ENCODE data around the gene IL12RB2.

Gene IL12RB2

GRCh38 chr1:67307251-67308060 is at the start of gene IL12RB2:
Gene IL12RB2, plus strand, starts transcription at chr1:67307873. Its CDS starts 12,496 bp downstream, at chr1:67320369.
- no peak for DNase-seq

DNA sequence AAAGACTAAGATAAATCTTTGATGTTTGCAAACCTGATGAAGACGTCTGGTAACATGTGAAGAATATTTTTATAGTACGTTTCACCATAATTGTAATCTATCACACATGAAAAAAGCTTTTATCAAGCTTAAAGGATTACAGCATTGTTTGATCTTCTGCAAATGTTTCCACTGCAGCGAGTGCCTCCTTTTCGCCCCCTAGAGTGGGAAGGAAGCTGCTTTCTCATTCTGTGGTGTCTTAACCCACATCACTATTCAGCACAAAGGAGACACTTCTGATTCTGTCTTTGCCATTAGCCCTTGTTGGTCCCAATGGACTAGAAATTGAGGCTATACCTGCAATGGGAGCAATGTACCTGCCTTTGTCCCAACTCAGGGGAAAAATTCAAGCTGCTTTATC is 46.0 kb upstream of the IL12RB2 start:
- DNase-seq = no peak

- DNase-seq = no peak
Observed at GRCh38 chr1:67262735-67263134, 44.9 kb upstream of the IL12RB2 start.

GRCh38 chr1:67264152-67264551 is 43.5 kb upstream of the IL12RB2 start:
- no peak for DNase-seq

GRCh38 chr1:67264899-67265298 is 42.8 kb upstream of the IL12RB2 start:
- no peak for DNase-seq

GRCh38 chr1:67269061-67269460 is 38.6 kb upstream of the IL12RB2 start:
- DNase-seq = no peak

DNA sequence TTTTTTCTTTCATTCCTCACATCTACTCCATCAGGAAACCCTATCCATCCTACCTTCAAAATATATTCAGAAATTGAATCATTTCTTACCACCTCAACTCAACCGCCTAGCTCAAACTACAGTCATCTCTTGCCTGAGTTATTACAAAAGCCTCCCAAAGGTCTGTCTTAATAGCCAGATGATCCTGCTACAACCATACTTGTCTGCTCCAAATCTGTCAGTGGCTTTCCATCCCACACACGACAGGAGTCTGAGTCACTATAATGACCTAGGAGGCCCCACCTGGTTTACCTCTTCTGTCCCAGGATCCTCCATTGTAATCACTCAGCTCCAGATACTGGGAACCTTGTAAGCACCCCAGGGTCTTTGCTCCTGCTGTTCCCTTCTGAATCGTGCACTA is 37.1 kb upstream of the IL12RB2 start:
- DNase-seq = no peak

GRCh38 chr1:67273591-67273990 is 34.1 kb upstream of the IL12RB2 start:
- no peak for DNase-seq

- DNase-seq = no peak
Observed at GRCh38 chr1:67274623-67275325, 32.9 kb upstream of the IL12RB2 start.

DNA sequence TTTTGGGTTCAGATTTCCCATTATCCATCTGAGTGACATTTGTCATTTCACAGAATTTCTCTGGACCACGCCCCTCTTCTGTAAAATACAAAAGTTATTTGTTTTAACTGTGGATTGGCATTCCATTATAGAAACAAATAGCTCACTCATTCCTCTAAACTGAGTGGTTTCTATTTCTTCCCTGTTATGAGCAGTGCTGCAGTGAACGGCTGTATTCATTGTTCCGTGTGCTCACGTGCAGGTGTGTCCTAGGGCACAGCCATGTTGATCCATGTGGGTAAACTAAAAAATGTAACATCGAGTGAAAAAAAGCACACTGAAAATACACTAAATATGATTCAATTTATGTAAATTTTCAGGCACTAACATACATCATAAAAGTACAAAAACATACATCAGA is 27.0 kb upstream of the IL12RB2 start:
- DNase-seq = no peak

GRCh38 chr1:67281244-67281643 is 26.4 kb upstream of the IL12RB2 start:
- DNase-seq = no peak

- no peak for DNase-seq
Observed at GRCh38 chr1:67285780-67286488, 21.7 kb upstream of the IL12RB2 start.

DNA sequence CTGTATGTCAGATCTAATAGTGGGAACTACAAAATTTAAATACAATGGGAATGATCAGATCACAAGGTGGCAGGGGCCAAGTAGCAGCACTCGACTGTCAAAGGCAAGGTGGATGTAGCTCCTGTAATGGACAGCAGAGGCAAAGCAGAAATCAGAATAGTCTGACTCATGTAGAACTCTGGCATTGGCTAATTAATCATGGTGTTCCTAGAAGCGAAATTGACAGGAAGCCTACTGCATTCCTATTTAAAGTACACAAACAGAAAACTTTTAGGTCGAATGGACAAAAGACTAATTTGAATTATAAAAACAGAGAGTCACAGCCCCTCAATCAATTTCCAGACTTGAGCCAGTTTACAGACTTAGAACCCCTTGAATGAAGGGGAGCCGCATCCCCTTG is 17.4 kb upstream of the IL12RB2 start:
- no peak for DNase-seq

DNA sequence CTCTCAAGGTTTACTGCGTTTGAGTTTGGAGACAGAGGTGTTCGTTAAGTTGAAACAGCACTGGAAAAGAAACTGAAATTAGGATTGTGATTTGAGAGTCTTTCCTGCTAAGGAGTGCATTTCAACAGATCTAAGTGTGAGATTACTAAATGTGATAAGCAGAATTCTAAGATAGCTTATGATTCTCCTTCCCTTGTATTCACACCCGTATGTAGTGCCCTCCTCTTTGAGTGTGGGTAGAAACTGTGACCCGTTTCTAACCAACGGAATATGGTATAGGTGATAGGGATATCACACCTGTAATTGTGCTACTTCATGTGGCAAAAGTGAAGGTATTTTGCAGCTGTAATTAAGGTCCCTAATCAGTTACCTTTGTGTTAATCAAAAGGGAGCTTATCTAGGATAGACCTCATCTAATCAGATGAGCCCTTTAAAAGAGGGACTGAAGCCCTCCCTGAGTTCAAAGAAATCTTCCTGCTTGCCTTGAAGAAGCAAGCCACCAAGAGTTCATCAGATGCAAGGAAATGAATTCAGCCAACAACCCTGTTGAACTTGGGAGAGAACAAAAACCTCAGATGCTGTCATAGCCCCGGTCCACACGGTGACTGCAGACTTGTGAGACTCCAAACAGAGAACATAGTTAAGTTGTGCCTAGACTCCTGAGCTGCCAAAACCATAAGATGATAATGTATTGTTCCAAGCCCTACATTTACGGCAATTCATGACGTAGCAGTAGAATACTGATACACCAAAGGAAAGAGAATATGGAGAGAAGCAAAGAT is 12.6 kb upstream of the IL12RB2 start:
- DNase-seq = no peak

DNA sequence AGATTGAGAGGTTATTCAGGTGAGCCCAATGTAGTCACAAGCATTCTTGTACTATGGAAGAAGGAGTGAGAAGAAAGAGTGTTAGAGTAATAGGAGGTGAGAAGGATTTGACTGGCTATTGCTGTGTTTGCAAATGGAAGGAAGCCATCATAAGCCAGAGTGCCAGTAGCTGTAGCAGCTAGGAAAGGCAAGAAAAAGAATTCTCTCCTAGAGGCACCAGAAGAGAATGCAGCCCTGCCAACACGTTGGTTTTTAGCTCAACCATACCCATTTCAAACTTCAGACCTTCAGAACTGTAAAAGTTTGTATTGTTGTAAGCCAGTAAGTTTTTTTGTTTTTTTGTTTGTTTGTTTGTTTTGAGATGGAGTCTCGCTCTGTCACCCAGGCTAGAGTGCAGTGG is 8.9 kb upstream of the IL12RB2 start:
- DNase-seq = no peak

DNA sequence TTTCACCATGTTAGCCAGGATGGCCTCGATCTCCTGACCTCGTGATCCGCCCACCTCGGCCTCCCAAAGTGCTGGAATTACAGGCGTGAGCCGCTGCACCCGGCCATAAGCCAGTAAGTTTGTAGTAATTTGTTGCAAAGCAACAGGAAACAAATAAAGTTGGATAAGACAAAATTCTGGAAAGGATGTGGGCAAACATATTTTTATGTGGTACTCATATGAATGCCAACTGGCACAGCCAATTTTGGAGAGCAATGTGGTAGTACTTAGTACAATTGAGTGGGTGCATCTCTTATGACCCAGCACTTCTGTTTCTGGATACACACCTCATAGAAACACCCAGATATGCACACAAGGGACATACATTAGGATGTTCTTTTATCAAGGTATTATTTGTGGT is 8.4 kb upstream of the IL12RB2 start:
- DNase-seq = no peak

- DNase-seq = no peak
Observed at GRCh38 chr1:67300561-67300960, 7.1 kb upstream of the IL12RB2 start.

- no peak for DNase-seq
Observed at GRCh38 chr1:67304023-67304422, 3.6 kb upstream of the IL12RB2 start.

- no peak for DNase-seq
Observed at GRCh38 chr1:67306547-67306946, 1.1 kb upstream of the IL12RB2 start.

DNA sequence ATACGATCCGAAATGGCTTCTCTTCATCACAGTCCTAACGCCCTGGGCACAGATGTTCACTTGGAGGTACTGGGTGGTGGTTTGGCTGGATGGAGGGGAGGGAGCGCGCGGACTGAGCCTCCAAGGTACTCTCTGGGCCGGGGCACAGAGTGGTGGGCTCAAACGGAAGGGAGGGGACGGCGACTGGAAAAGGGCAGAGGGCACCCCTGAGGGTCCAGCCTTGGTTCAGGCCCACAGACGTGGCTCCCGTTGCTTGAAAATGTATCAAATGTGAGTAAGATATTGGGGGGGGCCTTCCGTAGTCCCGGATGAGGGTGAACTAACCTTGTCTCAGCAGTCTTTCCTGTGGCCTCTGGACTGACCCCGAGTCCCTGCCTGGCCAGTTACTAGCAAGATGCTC is 463 bp downstream of the IL12RB2 start:
- DNase-seq = no peak

DNA sequence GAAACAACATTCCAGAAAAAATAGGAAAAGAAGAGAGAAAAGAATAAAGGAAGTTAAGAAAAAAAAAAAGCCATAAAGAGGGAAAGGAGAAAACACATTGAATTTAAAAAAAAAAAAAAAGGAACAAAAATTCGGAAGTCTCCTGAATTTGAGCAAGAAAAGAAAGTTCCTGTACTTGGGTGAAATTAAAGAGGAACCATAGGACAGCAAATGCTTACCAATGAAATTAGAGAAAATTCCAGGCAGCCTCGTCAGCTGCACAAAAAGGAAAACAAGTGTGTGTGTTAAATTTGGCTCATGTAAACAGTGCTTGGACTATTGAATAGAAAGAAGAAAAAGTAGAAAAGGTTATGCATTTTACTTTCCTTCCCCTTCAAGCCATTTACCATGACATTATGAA is 4.9 kb downstream of the IL12RB2 start:
- no peak for DNase-seq

DNA sequence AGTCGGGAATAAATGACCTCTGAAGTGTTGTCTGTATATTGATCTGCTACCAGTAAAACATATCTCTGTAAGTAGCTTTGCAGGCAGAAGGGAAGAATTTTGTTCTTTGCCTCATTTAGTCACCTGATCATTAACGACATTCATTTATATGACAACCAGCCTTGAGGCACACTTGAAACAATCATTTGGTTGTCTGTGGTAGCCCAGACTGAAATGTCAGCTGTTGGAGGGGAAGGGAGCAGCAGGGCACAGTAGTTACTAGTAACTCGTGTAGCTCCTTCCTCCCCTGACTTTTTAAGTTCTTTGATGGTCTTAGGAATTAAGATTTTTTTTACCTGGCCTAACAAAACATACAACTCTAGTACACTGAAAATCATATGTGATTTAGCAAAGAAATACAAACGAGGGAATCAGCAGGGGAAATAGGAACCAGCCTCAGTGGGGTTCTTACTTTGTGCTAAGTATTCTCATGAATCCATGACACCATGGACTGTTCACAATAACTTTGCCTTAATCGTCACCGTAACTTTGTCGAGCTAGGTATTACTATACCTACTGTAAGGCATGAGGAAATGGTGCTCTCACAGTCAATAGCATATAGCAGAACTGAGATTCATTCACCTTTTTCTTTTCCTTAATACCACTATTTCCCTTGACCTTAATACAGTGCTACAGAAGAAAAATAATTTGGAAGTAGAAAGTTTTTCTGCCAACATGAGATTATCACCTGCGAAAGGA is 6.4 kb downstream of the IL12RB2 start:
- no peak for DNase-seq

All from NCI-H2029 (cell line).